Stimulated activated CD4-positive, alpha-beta T cell treated with anti-CD3 and anti-CD28 coated beads, Interleukin-4, amount 100 ng/mL, for 4 hours (primary cell): Measurements from ENCODE around the gene TGM6.

Experiments
- DNase-seq, 2 experiments: peaks; one replicate each; pipeline ENCODE4 v3.0.0-alpha.2; 2020

TGM6 gene

DNA sequence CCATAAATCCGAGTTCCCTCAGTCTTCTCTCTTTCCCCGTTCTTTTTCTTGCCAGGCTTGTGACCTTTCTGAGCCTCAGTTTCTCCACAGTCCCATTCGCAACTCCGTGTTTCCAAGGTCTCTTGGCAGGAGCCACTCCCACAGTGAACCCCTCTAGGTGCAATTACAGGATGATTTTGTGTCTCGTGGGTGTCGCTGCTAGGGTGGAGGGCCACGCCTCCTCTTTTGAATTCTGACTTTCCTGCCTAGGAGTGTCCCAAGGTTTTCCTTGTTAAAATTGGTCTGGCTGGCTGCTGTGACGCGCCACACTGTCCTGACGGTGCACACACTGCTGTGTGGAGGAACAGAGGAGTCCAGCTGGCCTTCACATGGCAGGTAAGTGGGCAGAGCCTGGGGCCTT, at the start of gene TGM6:
TSS of gene TGM6 (plus strand) at position 301 of the 400 bp plus-strand sequence. CDS start at position 369, 68 bp downstream.
- no peak for DNase-seq

DNA sequence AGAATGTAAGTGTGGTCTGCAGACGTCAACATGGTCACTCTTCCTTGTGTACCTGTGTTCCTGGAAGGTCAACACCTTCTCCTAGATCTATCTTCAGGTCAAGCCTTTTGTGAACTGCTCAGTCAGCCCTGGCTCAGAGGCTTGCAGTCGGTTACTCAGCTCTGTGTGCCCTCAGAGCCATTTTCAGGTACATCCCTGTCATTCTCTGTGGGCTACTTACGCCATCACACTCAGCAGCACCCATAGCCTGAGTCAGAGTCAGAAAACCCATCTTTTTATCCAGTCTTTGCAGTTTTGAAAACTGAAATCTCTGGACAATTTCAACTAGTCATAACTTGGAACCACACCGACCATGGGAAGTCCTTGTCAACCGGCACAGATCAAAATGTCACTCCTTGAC, 49.6 kb upstream of the TGM6 start:
- DNase-seq: no peak

DNA sequence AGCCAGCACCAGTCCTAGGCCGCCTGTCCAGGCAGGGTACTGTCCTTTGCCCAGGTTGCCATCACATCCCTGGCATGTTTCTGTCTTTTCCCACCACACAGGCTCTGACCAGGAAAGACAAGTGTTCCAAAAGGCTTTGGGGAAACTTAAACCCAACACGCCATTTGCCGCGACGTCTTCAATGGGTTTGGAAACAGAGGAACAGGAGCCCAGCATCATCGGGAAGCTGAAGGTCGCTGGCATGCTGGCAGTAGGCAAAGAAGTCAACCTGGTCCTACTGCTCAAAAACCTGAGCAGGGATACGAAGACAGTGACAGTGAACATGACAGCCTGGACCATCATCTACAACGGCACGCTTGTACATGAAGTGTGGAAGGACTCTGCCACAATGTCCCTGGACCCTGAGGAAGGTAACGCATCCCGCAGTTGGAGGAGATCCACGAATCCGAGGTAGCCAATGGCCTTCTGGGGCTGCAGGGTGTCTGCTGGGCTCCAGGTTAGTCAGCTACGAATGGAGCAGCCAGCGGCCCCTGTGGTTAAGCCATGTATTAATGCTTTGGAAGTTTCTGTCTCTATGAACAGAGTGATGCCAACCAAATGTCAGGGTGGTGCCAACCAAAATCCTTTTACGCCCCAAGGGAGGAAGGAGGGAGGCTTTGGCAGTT, 48.7 kb upstream of the TGM6 start:
- DNase-seq: no peak

DNA sequence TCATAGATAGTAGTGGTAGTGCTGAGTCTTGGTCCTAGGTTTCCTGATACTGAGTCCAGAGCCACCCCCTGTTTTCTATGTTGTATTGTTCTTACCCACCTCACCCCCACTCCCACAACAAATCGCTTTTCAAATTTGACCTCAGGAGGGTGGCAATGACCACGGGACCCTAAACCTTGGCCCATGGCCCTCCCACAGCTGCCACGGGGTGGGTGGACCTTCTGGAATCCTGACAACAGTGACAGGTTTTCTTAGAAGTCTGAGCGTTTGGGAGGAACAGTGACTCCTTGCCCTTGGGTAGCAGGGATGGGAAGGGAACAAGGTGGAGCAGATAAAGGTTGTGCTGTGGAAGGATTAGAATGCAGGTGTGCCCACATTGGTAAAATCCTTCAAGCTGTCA, 48.0 kb upstream of the TGM6 start:
- DNase-seq: no peak

DNA sequence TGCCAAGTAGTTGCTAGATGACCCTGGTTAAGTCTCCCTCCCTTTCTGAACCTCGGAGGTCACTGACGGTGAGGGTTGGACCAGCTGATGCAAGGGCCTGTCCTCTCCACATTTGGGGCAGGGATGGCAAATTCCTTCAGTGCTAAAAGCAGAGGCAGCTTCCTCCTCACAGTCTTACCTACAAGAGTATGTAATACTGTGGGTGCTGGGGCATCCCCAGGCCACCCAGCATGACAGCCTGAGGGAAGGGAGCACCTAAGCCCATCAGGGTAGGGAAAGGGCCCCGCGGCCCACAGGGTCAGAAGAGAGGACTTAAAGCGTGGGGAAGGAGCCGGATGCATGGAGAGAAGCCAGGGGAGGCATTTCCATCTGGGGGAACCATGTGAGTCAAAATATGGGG, 46.9 kb upstream of the TGM6 start:
- DNase-seq: no peak

DNA sequence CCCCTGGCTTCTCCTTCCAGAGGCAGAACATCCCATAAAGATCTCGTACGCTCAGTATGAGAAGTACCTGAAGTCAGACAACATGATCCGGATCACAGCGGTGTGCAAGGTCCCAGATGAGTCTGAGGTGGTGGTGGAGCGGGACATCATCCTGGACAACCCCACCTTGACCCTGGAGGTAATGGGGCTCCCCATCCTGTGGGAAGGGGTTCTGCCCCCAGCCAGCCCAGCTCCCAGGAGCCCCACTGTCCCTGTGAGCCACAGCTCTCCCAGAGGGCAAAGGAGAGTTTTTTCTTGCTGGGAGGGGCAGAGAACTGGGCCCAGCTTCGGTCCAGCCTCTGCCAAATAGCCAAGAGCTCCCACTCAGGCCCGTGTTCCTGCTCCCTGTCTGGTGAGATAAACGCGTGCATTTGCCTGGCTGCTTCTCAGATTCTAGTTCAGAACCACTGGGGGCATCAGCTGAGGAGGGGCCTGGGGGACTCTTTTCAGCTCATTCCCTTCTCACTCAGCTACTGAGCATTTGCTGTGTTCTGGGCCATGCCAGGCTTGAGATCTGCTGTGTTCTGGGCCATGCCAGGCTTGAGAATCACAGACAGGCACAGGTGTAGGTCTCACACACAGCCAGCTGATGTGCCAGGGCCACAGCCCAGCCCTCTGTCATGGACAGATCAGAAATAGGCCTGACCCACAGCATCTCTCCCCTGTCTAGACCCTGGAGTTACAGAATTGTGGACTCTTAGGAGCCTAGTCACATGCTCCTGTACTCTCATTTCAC, 45.4 kb upstream of the TGM6 start:
- no peak for DNase-seq

DNA sequence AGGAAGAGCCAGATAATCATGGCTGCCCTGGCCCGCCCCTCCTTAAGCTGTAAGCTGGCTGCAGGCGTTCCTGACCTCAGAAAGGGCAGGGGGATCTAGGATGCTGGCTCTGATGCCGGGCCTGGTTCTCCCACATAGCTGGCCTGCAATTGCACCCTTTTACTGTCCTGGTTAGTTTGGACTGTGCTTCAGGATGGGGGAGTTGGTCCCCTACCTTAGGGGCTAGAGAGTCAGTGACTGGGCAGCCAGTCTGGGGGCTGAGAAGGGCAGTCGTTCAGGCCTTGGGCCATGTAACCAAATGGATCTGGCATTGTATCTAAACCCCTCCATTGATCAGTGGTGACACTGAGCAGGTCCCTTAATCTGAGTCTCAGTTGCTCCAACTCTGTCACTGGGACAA, 44.2 kb upstream of the TGM6 start:
- DNase-seq: no peak

DNA sequence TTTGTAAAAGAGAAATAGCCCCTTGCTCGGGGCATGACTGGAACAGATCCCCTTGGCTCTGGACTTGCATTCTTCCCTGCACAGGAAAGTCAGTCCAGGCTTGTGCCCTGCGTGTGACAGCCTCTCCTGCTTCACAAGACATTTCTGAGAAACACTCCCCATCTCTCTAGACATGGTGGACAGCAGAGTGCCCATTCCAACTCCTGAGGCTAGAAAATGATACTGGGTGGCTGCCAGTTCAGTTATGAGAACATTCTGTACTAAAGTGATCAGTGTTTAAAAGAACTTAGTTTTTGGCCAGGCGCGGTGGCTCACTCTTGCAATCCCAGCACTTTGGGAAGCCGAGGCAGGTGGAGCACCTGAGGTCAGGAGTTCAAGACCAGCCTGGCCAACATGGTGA, 43.6 kb upstream of the TGM6 start:
- no peak for DNase-seq

DNA sequence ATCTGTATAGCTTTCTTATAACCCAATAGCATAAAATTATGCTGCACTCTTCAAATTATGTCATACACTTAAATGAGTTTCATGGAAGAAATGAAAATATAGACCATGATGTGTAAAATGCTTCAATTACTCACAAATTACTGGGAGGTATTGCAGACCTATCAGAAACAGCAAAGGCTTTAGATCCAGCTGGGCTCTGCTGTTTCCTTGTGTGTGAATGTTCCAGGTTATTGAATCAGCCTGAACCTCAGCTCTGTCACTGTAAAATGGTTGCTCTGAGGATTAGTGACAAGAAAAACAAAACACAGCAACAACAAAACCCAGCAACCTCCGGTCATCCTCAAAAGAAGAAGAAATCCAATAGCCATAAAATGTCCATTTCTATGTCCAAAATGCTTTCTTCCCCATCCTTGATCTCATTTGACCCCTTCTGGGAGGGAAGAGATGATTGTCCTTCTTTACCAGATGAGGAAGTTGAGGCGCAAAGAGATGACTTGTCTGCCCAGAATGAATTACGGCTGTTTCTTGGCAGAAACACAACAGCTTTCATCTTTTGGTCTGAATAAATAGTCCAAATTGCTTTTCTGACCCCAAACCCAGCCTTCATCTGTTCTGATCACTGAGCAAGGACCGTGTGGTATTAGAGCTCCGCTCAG, 42.2 kb upstream of the TGM6 start:
- DNase-seq: no peak

DNA sequence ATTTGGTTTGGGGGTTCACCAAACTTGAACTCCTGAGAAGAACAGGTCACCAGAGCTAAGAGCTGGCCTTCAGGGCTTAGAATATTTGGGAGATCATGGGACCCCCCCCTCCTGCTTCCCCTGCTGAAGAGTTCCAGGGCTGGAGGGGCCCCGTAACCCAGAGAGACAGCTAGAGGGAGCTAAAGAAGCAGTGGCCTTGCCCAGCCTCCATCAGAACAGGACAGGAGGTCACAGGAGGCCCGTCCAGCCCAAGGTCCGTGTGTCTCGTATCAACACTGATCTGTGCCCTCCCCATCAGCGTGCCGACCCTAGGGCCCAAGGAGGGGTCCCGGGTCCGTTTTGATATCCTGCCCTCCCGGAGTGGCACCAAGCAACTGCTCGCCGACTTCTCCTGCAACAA, 40.6 kb upstream of the TGM6 start:
- no peak for DNase-seq

DNA sequence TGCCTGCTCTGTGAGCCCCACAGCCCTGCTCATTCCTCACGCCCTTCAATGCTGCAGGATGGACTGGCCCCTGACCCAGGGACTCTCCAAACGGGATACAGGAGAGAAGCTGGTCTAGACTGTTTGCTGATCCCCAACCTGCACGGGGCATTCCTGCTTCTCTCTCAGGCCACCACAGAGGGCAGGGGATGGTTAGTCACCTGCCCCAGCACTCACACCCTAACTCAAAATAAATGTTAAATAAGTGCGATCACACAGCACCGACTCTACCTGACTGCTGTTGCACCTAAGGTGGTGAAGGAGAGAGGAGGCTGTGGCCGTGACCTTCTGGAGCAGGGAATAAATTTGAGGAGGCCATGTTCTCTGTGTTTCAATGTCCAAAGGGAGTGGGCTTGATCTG, 39.9 kb upstream of the TGM6 start:
- DNase-seq: no peak

DNA sequence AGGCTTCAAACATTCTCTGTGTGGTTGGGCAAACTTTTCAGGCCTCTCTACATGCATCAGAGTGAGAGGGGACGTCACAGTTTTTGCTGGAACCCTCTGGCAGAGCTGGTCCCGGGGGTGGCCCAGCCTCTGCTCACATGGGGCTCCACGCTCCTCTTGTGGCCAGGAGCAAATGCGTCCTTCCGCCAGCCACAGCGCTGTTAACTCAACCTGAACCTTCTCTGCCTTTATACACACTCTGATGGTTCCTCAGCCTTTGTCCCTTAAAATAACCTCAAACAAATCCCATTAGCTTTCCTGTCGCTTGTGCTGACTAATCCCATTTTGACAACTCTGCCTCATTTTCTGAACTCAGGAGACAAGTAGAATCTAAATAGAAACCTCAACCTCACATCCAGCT, 39.4 kb upstream of the TGM6 start:
- no peak for DNase-seq

DNA sequence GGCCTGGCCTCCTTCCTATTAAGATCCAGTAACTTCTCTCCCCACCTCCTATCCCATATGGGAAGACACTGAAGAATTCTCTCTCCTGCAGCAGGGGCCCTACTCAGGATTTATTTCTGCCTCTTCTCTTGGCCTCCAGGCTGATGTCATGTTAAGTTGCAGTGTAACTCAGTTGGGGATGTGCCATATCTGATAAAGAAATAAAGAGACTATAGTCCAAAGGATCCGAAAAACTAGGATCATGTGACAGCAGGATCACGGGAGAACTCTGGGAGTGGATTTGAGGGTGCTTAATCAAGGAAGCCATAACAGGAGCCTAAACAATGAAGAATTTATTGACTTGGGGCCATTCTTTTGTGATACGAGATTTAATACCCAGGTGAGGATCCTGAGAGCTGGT, 38.5 kb upstream of the TGM6 start:
- DNase-seq: no peak

DNA sequence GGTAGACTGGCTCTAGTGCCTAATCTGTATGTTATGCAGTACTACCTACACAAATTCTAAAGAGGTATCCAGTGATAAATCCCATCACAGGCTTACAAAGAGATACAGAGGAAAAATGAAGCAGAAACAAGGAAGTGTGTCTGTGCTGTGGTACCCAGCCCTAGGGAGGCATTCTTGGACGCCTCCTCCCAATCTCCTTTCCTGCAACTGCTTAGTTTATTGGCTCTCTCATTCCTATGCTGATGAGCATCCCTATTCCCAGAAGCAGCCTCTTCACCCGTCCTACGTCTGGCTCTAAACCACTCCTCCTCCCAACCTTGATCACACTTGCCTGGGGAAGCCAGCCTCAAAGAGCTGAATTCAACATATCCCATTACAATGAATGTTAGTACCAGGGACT, 34.5 kb upstream of the TGM6 start:
- DNase-seq: no peak

DNA sequence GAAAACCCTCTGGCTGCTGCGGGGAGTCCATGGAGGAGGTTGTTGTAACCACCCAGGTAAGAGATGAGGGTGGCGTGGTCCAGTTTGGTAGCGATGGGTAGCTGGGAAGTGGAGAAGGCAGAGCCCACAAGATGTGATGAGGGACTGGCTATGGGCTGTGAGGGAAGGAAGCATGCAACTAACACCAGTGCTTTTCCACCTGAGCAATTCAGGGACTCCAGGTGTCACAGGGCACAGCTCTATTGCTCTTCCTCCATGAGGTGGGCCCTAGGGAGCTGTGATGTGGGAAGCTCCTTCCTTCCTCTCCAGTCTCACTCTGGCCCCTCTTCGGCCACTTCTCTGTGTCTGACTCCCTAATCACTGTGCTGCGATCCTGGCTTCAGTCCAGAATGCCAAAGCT, 32.4 kb upstream of the TGM6 start:
- DNase-seq: no peak

DNA sequence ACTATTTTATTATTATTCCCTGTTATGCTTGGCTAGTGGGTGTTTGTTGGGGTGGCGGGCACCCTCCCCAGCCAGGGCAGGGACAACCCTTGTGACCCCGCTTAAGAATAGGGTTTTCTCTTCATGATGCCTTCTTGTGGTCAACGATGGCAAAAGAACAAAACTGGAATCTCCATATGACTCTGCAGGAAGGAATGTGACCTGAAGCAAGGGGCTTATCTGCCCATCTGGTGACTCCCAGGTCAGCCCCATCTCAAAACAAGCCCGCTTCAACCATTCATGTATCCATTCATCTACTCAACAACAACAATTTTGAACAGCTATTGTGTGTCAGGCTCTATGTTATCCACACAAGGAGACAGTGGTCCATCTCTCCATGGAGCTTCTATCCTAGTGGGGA, 30.9 kb upstream of the TGM6 start:
- DNase-seq: no peak

DNA sequence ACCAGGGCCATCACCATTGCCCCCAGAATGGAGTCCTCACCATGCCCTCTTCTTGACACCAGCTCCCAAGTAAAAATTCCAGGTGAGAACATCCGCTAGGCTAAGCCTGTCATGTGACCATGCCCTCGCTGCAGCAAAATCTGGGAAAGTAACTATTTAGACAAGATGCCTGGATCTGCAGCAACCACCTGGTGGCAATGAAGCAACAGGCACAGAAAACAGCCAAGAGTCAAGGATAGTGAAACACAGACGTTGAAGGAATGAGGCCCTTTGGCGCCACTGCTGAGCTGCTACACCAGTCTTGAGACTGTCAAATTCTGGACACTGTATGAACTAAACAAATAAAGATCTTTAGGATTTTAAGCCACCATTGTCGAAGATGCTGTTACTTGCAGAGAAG, 30.1 kb upstream of the TGM6 start:
- no peak for DNase-seq

DNA sequence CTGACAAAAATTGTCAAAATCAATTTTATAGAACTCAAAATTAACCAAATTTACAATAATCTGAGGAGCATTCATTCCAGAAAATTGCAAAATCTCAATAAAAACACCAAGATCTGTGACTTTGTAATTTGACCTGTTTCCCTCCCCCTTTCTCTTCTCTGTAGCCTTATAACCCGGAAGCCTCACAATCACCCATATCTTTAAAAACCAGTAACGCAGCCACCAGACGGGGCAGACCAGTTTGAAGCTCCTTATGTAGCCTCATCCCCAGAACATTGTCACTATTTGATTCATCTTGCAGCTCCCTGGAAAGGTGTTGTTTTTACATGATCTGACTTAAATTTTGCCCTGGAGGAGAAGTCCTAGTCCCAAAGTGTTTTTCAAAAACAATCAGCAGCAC, 27.5 kb upstream of the TGM6 start:
- DNase-seq: no peak

DNA sequence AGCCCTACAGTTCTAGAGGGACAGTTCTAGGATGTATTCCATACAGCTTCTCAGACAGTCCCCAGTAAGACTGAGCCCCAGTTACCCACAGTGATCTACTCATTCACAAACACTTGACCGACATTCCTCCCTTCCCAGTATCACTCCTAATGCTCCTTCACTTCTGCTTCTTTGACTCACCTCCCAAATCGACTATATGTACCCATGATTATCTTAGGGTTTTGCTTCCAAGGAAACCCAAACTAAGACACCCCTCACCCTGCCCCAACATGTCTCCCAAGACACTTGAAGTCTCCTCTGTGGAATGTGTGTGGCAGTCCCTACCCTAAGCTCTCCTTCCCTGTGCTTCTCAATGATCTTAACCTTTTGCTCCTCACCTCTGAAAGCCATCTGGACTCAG, 23.6 kb upstream of the TGM6 start:
- no peak for DNase-seq

DNA sequence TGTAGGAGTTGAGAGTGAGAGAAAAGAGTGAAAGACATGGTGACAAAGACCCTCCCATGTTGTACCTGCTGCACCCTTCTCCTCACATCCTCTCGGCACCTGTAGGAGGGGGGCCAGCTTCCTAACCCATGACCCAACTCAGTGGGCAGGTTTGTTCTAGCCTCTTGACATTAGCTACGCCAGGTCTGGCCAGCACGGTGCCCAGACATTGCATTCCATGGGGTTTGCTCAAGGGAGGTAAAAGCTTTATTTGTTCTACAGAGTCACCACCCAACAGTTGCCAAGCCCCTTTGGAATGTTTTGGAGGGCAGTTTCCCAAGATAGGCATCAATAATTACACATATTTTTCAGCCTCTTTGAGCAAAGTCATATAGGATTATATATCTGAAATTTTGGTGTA, 22.7 kb upstream of the TGM6 start:
- no peak for DNase-seq

DNA sequence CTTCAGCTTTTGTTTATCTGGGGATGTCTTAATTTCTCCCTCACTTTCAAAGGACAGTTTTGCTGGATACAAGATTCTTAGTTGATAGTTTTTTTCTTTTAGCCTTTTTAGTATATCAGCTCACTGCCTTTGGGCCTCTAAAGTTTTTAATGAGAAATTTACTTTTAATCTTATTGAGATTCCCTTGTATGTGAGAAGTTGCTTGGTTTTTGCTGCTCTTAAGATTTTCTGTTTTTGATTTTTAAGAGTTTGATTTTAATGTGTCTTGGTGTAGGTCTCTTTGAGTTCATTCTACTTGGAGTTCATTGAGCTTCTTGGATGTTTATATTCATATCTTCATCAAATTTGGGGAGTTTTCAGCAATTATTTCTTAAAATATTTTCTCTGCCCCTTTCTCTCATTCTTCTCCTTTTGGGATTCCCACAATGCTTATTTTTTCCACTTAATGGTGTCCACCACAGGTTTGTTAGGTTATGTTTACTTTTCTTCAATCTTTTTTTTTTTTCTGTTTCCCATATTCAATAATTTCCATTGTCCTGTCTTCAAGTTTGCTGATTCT, 19.6 kb upstream of the TGM6 start:
- no peak for DNase-seq

DNA sequence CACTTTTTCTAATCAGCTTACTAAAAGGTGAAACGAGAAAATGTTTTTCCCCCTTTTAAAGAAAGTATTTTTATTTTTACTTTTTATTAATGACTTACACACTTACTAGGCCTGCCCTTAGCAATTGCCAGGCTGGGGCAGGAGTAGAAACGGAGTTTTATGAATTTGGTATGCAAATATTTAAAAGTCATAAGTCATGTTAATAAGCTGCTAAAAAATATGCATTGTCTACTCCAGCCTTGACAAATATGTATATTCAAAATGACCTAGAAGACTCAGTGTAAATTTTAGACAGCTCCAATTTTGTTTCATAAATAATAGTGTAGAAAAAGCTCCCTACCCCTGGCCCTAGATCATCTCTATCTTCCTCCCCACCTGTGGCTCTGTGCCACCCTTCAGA, 17.5 kb upstream of the TGM6 start:
- DNase-seq: no peak

DNA sequence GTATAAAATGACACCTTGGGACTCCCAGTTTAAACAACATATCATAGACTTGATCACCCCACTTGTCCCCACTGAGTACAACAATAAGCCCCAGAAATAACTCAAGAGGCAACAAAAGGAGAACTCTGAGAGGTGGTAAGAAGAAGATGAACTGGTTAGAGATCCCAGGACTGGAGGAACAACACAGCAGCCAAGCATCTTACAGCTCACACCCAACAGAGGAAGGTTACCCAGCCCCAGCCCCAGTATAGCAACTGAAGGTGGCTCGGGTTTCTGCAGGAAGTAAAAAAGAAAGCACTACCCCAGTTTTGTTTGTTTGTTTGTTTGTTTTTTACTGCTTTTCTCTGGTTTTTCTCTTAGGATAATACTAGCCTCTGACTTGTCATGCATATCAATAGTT, 17.1 kb upstream of the TGM6 start:
- no peak for DNase-seq

DNA sequence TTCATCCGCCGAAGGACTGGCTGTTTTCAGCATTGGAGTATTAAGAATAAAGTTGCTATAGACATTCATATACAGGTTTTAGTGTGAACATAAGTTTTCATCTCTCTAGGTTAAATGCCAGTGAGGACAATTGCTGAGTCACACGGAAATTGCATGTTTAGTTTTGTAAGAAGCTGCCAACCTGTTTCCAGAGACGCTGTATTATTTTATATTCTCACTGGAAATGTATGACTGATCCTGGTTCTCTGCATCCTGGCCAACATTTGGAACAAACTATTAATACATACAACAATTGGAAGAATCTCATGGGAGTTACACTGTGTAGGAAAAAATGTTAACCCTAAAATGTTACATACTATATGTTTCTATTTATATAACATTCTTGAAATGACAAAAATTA, 16.7 kb upstream of the TGM6 start:
- no peak for DNase-seq
